ENCODE measurements around the gene TDO2. TPM values are rescaled to one million over a fixed set of nuclear protein-coding genes. Genes with fewer than 3 reads are reported as not detected.

Gene TDO2
- total and polyA plus RNA-seq, 2 of the 4 experiments (the other 2 are of a cell fraction), result 0.09 to 0.18 TPM

- Histone ChIP-seq H4K5ac (ENCODE audit: low read depth, low read length) (no peak overlapping the region), H3K27me3 (ENCODE audit: control insufficient read depth, insufficient read depth, low read length) (no peaks in the 10 kb centered on the region), H2BK120ac (ENCODE audit: low read depth, low read length) (no peak overlapping the region), H3K56ac (ENCODE audit: extremely low read depth, insufficient read depth, low read length) (no peak overlapping the region), H4K8ac (ENCODE audit: low read depth in 2 of 2, low read length in 2 of 2) (no peak overlapping the region), H3K79me1 (ENCODE audit: low read depth in 1 of 2, low read length in 2 of 2) (no peaks in the 10 kb centered on the region), H3K23ac (ENCODE audit: low read depth, low read length) (no peak overlapping the region), H3K4me3 (ENCODE audit: insufficient read depth, low read depth, low read length) (no peak overlapping the region), H2BK5ac (ENCODE audit: low read depth, low read length, poor library complexity, severe bottlenecking) (no peak overlapping the region), H3K18ac (ENCODE audit: low read depth, low read length) (no peak overlapping the region), H3K4me1 (ENCODE audit: control insufficient read depth, insufficient read depth, low read length) (no peaks in the 10 kb centered on the region), H2AFZ (replicated peaks; ENCODE audit: low read length, poor library complexity) (no peak overlapping the region), H3K9me3 (ENCODE audit: control insufficient read depth, insufficient read depth, low read length) (no peaks in the 10 kb centered on the region), H4K91ac (ENCODE audit: insufficient read depth, low read depth, low read length) (no peak overlapping the region), H3K4ac (ENCODE audit: low read depth, low read length) (no peak overlapping the region), H3K9me1 (ENCODE audit: insufficient read depth, low read length) (no peaks in the 10 kb centered on the region), H3K14ac (replicated peaks; ENCODE audit: low read depth, low read length) (no peak overlapping the region), H3K36me3 (ENCODE audit: control insufficient read depth, insufficient read depth, low read length) (no peaks in the 10 kb centered on the region), H3K9ac (ENCODE audit: low read depth, low read length) (no peak overlapping the region), H2AK9ac (replicated peaks; ENCODE audit: low read depth, low read length, poor library complexity) (no peak overlapping the region), H3K4me2 (ENCODE audit: low read depth, low read length) (no peak overlapping the region), H2AK5ac (ENCODE audit: low read depth, low read length) (no peak overlapping the region), H4K20me1 (ENCODE audit: insufficient read depth, low read length) (no peaks in the 10 kb centered on the region), H2BK20ac (ENCODE audit: low read depth, low read length) (no peak overlapping the region), H3K27ac (ENCODE audit: insufficient read depth, low read length) (no peak overlapping the region), H2BK15ac (ENCODE audit: low read depth, low read length) (no peak overlapping the region)
- BruUV-seq (replicated peaks), result no TSS peak
- TF ChIP-seq CEBPB (IDR thresholded peaks at IDR 0.05; ENCODE audit: low read depth, low read length) (no peak), FOS (IDR thresholded peaks at IDR 0.05; ENCODE audit: low read depth, low read length) (no peak), MAZ (IDR thresholded peaks at IDR 0.05; ENCODE audit: borderline replicate concordance, low read depth, low read length) (no peak), RAD21 (IDR thresholded peaks at IDR 0.05; ENCODE audit: low read length) (no peak), ELK1 (IDR thresholded peaks at IDR 0.05; ENCODE audit: borderline replicate concordance, low read depth, low read length) (no peak), POLR2A (IDR thresholded peaks at IDR 0.05; ENCODE audit: low read depth, low read length) (no peak), BHLHE40 (IDR thresholded peaks at IDR 0.05; ENCODE audit: low read depth, low read length) (no peak), NFE2L2 (IDR thresholded peaks at IDR 0.05; ENCODE audit: low read depth, low read length) (no peak), USF2 (IDR thresholded peaks at IDR 0.05; ENCODE audit: low read depth, low read length) (no peak), MAFK (IDR thresholded peaks at IDR 0.05; ENCODE audit: low read depth, low read length) (no peak), MXI1 (IDR thresholded peaks at IDR 0.05; ENCODE audit: borderline replicate concordance, low read depth, low read length) (no peak), RCOR1 (IDR thresholded peaks at IDR 0.05; ENCODE audit: insufficient replicate concordance, low read length) (no peak), SMC3 (IDR thresholded peaks at IDR 0.05; ENCODE audit: low read depth, low read length) (no peak), RFX5 (IDR thresholded peaks at IDR 0.05; ENCODE audit: low read depth, low read length) (no peak), CHD1 (IDR thresholded peaks at IDR 0.05; ENCODE audit: low read depth, low read length) (no peak), CTCF (conservative IDR thresholded peaks at IDR 0.05; ENCODE audit: low read depth, low read length) (no peak)
- dilution Hi-C loops (cut with HindIII; ENCODE audit: low sequenced_read_pairs, unreplicated experiment), result no loop called here
- ChIA-PET CTCF (no interaction called here), POLR2A (ENCODE audit: unreplicated experiment) (no interaction called here)
- ATAC-seq (ENCODE audit: low read depth) (no peak), DNase-seq (no peak)
- intact Hi-C loops (cut with micrococcal nuclease), result no loop called here
- WGBS, 2 experiments (ENCODE audit: extremely low coverage in 2 of 2, insufficient read length in 1 of 2), result no CpG with 5 or more reads among the region's 3 CpGs
- in situ Hi-C loops (cut with MboI; ENCODE audit: low sequenced_read_pairs), result no loop called here
These were observed 26.3 kb downstream of the TDO2 start for GRCh38 chr4:155929833-155930232.

Data from IMR-90 (cell line).